IPS-18c (cell line): ENCODE results near the gene MBD3L3.
"Not testable (repeated sequence)": the region's sequence is repeated elsewhere in the genome, so short reads cannot be mapped to it uniquely, and the experiment has no call there.

Experiments used
- H3K4me3 ChIP-seq: 2 replicates; pipeline ENCODE4 v1.7.0; 2013; ENCODE audit warnings: low read depth, mild to moderate bottlenecking, low read length, moderate library complexity; ENCODE audit not compliant: insufficient read depth
- H3K9me3 ChIP-seq: one replicate; pipeline ENCODE4 v1.6.1; 2013; ENCODE audit warnings: mild to moderate bottlenecking, low read length, moderate library complexity; ENCODE audit not compliant: control insufficient read depth, insufficient read depth

The MBD3L3 gene

DNA sequence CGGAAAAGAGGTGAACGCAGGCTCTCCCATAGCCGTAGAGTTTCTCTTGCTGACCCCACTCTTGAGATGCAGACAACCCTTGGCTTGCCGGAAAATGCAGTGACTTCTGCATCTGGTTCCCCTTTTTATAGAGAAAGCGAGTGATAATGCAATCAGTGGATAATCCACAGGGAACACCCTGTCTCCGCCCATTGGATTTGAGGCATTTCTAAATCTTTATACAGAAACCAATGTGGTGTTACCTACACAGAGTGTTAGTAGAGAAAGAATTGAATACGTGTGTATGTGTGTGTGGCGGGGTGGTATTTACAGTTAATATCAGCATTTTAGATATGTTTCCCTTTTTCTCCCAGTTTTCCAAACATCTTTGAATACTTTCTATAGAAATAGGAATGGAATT is at the start of gene MBD3L3:
TSS of gene MBD3L3 (minus strand) at position 101 of the 400 bp plus-strand sequence. CDS start at position 30, 71 bp downstream.
- H3K9me3 ChIP-seq: not testable (repeated sequence)

DNA sequence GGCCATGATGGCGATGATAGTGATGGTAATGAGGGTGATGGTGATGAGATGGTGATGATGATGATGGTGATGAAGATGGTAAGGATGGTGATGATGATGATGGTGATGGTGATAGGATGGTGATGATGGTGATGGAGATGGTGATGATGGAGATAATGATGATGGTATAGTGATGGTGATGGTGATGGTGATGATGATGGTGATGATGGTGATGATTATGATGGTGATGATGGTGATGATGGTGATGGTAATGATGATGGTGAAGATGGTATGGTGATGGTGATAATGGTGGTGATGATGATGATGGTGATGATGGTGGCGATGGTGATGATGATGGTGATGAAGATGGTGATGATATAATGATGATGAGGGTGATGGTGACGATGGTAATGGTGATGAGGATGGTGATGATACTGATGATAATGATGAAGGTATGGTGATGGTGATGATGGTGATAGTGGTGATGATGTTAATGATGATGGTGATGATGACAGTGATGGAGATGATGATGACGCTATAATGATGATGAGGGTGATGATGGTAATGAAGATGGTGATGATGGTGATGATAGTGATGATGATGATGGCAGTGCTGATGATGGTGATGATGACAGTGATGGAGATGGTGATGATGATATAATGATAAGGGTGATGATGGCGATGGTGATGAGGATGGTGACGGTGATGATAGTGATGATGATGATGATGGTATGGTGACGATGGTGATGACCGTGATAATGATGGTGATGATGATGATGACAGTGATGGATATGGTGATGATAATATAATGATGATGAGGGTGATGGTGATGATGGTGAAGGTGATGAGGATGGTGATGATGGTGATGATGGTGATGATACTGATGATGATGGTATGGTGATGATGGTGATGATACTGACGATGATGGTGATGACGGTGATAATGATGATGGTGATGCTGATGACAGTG is 48.5 kb upstream of the MBD3L3 start:
- Histone ChIP-seq H3K4me3 (no peak overlapping the region), H3K9me3 (no peaks in the 10 kb centered on the region)

More for the DNA sequence above, at the start of gene MBD3L3:
- H3K4me3 ChIP-seq: not testable (repeated sequence)

DNA sequence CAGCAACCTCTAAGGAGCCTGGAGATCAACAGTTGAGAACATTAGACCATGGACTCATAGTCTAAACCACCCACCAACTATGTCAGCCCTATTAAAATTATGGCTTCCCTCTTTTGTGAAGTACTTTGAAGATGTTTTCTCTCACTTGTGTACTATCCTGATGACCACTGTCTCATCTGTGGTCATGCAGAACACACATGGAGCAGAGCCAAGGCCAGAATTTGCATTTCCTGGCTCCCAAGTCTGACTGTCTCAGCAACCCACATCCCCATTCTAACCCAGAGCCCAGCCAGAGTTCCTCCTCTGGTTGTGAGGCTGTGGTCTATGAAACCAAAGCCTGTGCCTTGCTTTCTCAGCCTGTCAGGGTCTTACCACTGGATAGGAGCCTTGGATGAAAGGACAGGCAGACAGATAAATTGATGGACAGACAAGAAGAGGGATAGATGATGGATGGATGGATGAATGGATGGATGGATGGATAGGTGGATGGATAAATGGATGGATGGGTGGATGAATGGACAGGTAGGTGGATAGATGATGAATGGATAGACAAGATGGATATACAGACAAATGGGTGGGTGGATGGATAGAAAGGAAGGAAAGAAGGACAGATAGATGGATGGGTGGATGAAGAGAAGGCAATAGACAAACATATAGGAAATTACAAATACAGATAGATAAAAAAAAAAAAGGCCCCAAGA is 46.4 kb upstream of the MBD3L3 start:
- Histone ChIP-seq H3K9me3 (no peaks in the 10 kb centered on the region), H3K4me3 (no peak overlapping the region)

DNA sequence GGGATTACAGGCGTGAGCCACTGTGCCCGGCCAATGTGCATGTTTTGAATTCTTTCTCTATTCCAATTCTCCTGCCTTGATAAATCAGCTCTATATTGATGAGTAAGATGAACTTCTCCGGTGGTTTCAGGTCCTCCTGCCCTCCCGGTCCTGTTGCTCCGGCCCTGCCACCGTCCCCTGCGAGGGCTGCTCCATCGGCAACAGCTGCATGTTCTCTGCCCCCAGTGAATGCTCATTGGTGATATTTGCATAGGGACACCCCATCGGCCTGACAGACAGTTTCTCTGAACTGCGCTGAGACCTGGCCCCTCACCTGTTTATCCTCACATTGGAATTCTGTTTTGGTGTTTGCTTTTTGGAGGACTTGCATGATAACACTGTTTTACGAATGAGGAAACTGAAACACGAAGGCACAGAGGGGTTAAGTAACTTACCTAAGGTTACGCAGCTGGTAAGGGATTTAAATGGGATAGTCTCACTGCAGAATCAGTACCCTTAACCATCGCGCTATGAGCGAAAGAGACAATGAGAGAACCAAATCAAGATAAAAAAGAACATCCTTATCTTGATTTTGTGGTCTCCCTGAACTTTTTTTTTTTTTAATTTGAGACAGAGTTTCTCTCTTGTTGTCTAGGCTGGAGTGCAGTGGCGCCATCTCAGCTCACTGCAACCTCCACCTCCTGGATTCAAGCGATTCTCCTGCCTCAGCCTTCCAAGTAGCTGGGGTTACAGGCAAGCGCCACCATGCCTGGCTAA is 43.2 kb upstream of the MBD3L3 start:
- no peaks in the 10 kb centered on the region for H3K9me3 ChIP-seq
- H3K4me3 ChIP-seq: no peak overlapping the region

DNA sequence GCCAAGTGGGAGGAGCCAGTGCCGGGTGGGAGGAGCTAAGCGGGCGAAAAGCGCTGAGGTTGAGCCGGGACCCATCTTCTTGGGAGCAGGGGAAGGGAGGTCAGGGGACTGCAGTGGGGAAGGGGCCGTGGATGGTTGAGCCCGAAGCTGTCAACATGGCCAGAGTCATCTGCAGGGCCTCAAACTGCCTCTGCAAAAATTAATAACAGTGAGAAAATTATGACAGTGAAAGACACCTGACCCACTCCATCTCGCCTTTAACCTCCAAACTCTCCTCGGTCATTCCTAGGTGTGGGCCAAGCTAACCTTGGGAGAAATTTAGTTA is 41.1 kb upstream of the MBD3L3 start:
- Histone ChIP-seq H3K4me3 (peak overlapping the region; percentile 79), H3K9me3 (peaks cover 7% of the 10 kb centered on the region)

DNA sequence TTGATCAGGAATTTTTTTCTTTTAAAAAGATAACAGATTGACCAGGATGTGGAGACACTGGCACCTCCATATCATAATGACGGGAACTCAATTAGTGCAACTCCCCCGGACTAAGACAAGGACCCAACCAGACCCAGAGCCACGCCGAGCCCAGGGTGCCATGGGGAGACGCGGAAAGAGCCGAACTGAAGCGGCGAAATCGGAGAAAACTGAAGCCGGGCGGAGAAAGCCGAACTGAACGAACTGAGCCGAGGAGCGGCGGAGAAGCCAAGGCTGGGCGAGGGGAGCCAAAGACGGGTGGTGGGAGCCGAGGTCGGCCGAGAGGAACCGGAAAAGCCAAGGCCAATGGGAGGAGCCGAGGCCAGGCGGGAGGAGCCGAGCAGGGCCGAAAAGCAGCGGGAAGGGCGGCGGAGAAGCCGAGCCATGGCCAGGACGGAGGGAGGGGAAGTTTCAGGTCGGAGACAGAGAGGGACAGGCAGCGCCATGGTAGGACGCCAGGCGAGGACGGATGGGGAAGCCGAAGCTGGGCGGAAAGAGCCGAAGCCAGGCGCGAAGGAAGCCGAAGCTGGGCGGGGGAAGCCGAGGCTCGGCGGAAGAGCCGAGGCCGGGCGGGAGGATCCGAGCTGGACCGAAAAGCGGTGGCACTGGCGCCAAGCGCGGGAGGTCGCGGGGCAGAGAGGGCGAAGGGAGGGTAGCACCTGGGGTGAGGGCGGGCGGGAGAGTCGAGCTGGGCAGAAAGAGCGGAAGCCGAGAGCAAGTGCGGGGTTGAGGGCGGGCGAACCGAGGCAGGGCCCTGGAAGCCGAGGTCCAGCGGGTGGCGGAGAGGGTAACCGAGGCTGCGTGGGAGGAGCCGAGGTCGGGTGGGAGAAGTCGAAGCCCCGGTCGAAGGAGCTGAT is 40.5 kb upstream of the MBD3L3 start:
- H3K4me3 ChIP-seq: peak overlapping the region; percentile 79

DNA sequence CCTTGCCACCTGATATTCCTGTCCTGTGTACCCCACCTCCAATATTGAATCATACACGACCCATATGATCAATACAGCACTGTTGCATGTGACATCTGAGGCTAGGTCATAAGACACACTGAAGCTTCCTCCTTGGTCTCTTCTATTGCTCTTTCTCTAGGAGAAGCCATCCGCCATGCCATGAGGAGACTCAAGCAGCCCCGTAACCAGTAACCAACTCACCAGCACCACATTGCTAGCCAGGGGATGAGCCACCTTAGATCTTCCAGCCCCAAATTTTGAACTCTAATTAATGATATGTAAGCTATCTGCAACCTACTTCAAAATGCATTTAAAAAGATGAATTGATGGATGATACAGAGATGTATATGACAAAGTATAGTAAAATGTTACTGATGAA is 39.6 kb upstream of the MBD3L3 start:
- H3K9me3 ChIP-seq: peaks cover 10% of the 10 kb centered on the region
- no peak overlapping the region; the same call in 1 of the 2 replicates for H3K4me3 ChIP-seq

More for the DNA sequence above, 40.5 kb upstream of the MBD3L3 start:
- peaks cover 10% of the 10 kb centered on the region for H3K9me3 ChIP-seq

DNA sequence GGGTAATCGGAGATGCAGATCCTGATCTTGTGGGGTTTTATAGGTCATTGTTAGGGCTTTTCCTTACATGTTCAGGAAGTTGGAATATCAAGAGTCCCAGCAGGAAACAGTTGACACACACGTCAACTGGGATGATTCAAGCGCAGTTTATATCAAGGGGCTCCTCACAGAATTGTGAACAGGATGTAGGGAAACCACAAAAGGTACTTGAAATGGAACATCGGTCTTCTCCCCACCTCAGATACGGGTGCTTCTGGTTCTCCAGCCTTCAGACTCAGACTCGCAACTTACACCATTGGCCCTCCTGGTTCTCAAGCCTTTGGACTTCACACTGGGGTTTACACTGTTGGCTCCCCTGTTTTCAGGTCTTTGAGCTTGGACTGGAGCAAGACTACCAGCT is 30.5 kb upstream of the MBD3L3 start:
- H3K4me3 ChIP-seq: no peak overlapping the region
- peaks cover 19% of the 10 kb centered on the region for H3K9me3 ChIP-seq

DNA sequence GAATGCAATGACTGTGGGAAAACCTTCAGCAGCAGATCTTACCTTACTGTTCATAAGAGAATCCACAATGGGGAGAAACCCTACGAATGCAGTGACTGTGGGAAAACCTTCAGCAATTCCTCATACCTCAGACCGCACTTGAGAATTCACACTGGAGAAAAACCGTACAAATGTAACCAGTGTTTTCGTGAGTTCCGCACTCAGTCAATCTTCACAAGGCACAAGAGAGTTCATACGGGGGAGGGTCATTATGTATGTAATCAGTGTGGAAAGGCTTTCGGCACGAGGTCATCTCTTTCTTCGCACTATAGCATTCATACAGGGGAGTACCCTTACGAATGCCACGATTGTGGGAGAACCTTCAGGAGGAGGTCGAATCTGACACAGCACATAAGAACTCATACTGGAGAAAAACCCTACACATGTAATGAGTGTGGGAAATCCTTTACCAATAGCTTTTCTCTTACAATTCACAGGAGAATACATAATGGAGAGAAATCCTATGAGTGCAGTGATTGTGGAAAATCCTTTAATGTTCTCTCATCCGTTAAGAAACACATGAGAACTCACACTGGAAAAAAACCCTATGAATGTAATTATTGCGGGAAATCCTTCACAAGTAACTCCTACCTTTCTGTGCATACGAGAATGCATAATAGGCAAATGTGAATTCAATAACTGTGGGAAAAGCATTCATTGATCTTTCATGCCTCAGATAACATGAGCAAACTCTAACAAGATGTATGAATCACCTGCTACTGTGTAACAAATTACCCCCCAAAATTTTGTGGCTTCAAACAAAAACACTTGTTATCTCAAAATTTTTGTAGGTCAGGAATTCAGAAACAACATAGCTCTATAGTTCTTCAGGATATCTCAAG is 24.8 kb upstream of the MBD3L3 start:
- H3K4me3 ChIP-seq: no peak overlapping the region
- H3K9me3 ChIP-seq: peaks cover 60% of the 10 kb centered on the region

DNA sequence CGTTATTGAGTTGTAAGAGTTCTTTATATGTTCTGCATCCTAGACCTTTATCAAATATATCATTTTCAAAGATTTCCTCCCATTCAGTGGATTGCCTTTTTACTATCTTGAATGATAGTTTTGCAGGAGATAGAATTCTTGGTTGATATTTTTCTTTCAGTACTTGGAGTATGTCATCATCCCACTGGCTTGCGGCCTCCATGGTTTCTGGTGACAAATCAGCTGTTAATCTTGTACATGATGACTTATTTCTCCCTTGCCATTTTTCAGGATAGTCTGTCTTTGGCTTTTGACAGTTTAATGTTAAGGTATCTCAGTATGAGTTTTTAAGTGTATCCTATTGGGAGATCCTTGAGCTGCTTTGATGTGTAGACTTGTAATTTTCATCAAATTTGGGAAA is 19.5 kb upstream of the MBD3L3 start:
- peaks cover 46% of the 10 kb centered on the region for H3K9me3 ChIP-seq
- no peak overlapping the region for H3K4me3 ChIP-seq

DNA sequence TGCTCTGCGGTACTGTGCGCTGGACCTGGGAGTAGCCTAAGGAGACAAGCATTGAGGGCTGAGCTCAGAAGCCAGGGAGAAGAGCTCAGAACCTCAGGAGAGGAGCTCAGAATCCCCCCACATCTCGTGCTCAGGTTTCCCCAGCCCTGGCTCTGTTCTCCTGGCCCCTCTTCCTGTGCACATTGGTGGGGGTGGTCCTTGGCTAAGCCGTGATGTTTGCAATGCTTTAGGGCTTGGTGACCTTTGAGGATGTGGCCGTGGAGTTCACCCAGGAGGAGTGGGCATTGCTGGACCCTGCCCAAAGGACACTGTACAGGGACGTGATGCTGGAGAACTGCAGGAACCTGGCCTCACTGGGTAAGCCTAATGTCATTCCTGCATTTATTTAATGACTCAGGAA is 17.7 kb upstream of the MBD3L3 start:
- Histone ChIP-seq H3K9me3 (peaks cover 31% of the 10 kb centered on the region), H3K4me3 (no peak overlapping the region)

DNA sequence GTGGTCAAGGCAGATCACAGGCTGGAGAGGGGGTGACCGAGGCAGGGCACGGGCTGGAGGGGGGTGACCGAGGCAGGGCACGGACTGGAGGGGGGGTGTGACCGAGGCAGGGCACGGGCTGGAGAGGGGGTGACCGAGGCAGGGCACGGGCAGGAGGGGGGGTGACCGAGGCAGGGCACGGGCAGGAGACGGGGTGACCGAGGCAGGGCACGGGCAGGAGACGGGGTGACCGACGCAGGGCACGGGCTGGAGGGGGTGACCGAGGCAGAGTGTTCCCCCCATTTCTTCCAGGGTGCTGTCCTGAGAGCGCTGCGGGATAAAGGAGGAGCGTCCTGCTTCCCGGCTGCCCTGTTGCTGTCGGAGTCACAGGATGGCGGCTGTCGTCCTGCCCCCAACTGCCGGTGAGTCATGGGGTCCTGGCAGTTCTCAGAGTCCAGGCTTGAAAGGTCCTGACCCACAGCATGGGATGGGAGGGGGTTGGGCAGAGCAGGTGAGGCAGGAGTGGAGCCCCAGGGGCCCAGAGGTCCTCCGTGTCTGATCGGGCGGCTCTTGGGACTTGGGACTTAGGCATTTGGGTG is 16.3 kb upstream of the MBD3L3 start:
- H3K9me3 ChIP-seq: peaks cover 19% of the 10 kb centered on the region
- no peak overlapping the region for H3K4me3 ChIP-seq

DNA sequence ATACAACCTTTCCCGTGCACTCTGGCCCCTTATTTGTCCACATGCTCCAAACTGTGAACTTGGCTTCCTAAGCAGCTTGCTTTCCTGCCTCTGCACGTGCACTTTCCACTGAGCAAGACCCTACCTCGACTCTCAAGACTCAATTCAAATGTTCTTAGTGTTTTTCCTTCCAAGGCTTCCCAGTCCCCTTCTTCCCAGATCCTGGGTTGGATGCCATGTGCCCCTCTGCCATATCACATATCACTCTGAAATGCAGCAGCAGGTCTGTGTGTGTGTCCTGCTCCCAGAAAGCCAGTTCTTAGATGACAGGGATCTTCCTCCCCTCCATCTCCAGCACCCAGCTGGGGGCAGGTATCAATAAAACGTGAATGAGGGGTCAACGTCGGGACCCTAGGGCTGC is 14.1 kb upstream of the MBD3L3 start:
- no peak overlapping the region for H3K4me3 ChIP-seq
- H3K9me3 ChIP-seq: peaks cover 6% of the 10 kb centered on the region

DNA sequence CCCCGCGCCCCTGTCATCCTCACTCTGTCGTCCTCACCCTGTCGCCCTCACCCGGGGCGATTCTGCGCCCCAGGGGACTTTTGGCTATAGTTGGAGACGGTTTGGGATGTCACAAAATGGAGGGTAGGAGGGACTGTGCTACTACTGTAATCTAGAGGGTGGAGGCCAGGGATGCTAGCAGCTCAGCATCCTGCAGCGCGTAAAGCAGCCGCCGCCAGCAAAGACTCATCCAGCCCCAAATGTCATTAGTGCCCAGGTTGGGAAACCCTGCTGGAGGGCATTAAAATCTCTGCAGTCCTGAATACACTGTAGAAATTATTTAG is 11.4 kb upstream of the MBD3L3 start:
- no peaks in the 10 kb centered on the region for H3K9me3 ChIP-seq
- peak overlapping the region; percentile 90 for H3K4me3 ChIP-seq

DNA sequence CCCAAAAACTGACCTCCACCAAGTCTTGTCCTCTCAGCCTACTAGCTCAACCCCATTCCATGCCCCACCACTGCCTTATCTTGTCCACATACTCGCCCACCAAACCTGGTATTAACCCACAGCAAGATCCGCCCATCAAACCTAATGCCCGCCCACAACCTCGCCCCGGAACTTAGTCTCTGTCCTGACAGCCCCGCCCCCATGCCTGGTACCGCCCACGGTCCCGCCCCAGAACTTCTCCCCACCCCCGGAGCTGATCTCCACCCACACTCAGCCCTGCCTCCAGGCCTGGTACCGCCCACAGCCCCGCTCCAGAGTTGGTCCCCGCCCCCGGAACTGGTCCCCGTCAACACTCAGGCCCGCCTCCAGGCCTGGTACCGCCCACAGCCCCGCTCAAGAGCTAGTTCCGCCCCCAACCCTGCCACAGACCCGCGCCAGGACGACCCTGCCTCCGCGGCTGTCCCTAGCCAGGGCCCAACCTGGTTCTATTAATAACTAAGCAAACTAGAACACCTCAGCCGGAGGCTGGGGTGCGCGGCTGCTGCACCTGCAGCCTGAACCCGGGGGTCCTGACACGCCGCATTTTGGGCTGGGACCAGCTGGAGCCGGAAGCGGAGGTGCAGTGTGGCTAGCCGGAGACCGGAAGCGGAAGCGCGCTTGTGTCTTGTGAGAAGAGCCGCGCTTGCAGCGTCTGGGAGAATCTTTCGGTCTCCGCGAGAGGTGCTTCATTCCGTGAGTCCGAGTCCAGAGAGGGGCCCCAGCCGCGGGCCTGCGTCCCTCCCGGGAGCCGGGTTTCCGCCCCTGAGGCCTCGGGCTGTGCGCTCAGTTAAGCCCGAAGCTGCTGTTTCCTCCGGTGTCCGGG is 10.8 kb upstream of the MBD3L3 start, which contains the start of gene ZNF557:
TSS of gene ZNF557 (plus strand) at position 662 of the 862 bp plus-strand sequence. CDS start 5,372 bp downstream, outside the sequence.
- Histone ChIP-seq H3K4me3 (peak within 1 kb of the TSS; percentile 90), H3K9me3 (no peaks in the 10 kb centered on the region)
